Endodermal cell (in vitro differentiated cells): ENCODE data around the gene NR2C2AP. TPM values are rescaled to one million over a fixed set of nuclear protein-coding genes. Genes with fewer than 3 reads are reported as not detected.

Experiments
- DNase-seq: peaks from one replicate; pipeline ENCODE4 v3.0.0-alpha.2; 2017
- H3K27ac ChIP-seq: 2 replicates; pipeline ENCODE4 v1.5.1; 2013; ENCODE audit warnings: mild to moderate bottlenecking, low read depth, low read length, moderate library complexity
- H3K27me3 ChIP-seq: 2 replicates; pipeline ENCODE4 v1.6.1; 2013; ENCODE audit warnings: mild to moderate bottlenecking, low read length, moderate library complexity; ENCODE audit not compliant: insufficient read depth, control insufficient read depth, poor library complexity, severe bottlenecking
- H3K36me3 ChIP-seq: 2 replicates; pipeline ENCODE4 v1.7.0; 2013; ENCODE audit warnings: mild to moderate bottlenecking, low read length, moderate library complexity; ENCODE audit not compliant: control insufficient read depth, insufficient read depth
- H3K4me1 ChIP-seq: one replicate; pipeline ENCODE4 v1.7.0; 2013; ENCODE audit warnings: low read length; ENCODE audit not compliant: control insufficient read depth, insufficient read depth
- H3K4me3 ChIP-seq: 2 replicates; pipeline ENCODE4 v1.5.1; 2013; ENCODE audit warnings: mild to moderate bottlenecking, low read length, moderate library complexity
- H3K9ac ChIP-seq: 2 replicates; pipeline ENCODE4 v1.6.1; 2013; ENCODE audit warnings: mild to moderate bottlenecking, low read length, moderate library complexity; ENCODE audit not compliant: poor library complexity, severe bottlenecking; ENCODE audit errors: extremely low read depth
- H3K9me3 ChIP-seq: 2 replicates; pipeline ENCODE4 v1.6.1; 2013; ENCODE audit warnings: mild to moderate bottlenecking, low read length, moderate library complexity; ENCODE audit not compliant: control insufficient read depth
- H3K27ac Mint-ChIP-seq: 2 replicates; pipeline ENCODE4 v1.8.0; 2020; ENCODE audit warnings: mixed read lengths
- H3K27me3 Mint-ChIP-seq: 2 replicates; pipeline ENCODE4 v1.8.0; 2021; ENCODE audit warnings: mild to moderate bottlenecking, mixed read lengths; ENCODE audit not compliant: insufficient read depth
- H3K36me3 Mint-ChIP-seq: 2 replicates; pipeline ENCODE4 v1.8.0; 2020; ENCODE audit warnings: low read depth, mixed read lengths
- H3K4me1 Mint-ChIP-seq: 2 replicates; pipeline ENCODE4 v1.8.0; 2020; ENCODE audit warnings: mixed read lengths
- H3K4me3 Mint-ChIP-seq: 2 replicates; pipeline ENCODE4 v1.8.0; 2020; ENCODE audit warnings: mild to moderate bottlenecking, moderate library complexity, mixed read lengths
- H3K9me3 Mint-ChIP-seq: 2 replicates; pipeline ENCODE4 v1.8.0; 2020; ENCODE audit warnings: mild to moderate bottlenecking, mixed read lengths
- CTCF ChIP-seq: fragments of 200-600 bp; sonication (generic); conservative IDR thresholded peaks from 2 replicates; pipeline ENCODE4 v1.5.0; 2021; ENCODE audit warnings: antibody characterized with exemption, mild to moderate bottlenecking
- WGBS, 2 experiments: methylation state at CpG; one replicate each; pipeline versions ENCODE4 v1.1.5 to v1.1.7; 2013; ENCODE audit warnings: missing lambda C conversion rate in 2 of 2, mixed read lengths in 1 of 2; ENCODE audit not compliant: insufficient coverage in 1 of 2, insufficient read length in 1 of 2; 5-methylcytosine and 5-hydroxymethylcytosine counted together
- total RNA-seq, 2 donors: library from RNA; stranded (reverse); fragmentation: NEBNext Ultra II Directional in 1 of 2; extraction: Animal tissue kit (Norgen Biotek cat#: 25700) in 1 of 2; gene quantifications; 2 replicates in 1 of 2; 3 replicates in 1 of 2; pipeline ENCODE4 v1.2.1, GENCODE V29; 2021

The NR2C2AP gene
- total RNA-seq, 2 donors from 2014 or later, result 14.7 to 17.2 TPM

GRCh38 chr19:19152668-19153384 lies 50.4 kb downstream of the NR2C2AP start:
- Histone ChIP-seq H3K36me3 (no peaks in the 10 kb centered on the region), H3K4me1 (no peaks in the 10 kb centered on the region), H3K27ac (no peak overlapping the region), H3K4me3 (no peak overlapping the region), H3K9ac (no peak overlapping the region), H3K9me3 (no peaks in the 10 kb centered on the region), H3K27me3 (no peaks in the 10 kb centered on the region)
- Mint-ChIP-seq H3K27ac (no peak overlapping the region), H3K27me3 (peaks cover 15% of the 10 kb centered on the region), H3K4me1 (no peaks in the 10 kb centered on the region), H3K4me3 (no peak overlapping the region), H3K9me3 (peaks cover 6% of the 10 kb centered on the region), H3K36me3 (peaks cover 10% of the 10 kb centered on the region)
- no peak for TF ChIP-seq CTCF
- WGBS, 2 experiments, result 86 to 87% methylated on average over 3 to 12 of the region's 13 CpGs
- no peak for DNase-seq

- Mint-ChIP-seq H3K36me3 (peaks cover 10% of the 10 kb centered on the region), H3K27me3 (peaks cover 8% of the 10 kb centered on the region), H3K4me3 (no peak overlapping the region), H3K27ac (no peak overlapping the region), H3K4me1 (no peaks in the 10 kb centered on the region), H3K9me3 (peaks cover 6% of the 10 kb centered on the region)
- Histone ChIP-seq H3K27ac (no peak overlapping the region), H3K9me3 (no peaks in the 10 kb centered on the region), H3K4me3 (no peak overlapping the region), H3K36me3 (no peaks in the 10 kb centered on the region), H3K4me1 (no peaks in the 10 kb centered on the region), H3K27me3 (no peaks in the 10 kb centered on the region), H3K9ac (no peak overlapping the region)
- no peak for DNase-seq
- WGBS, 2 experiments, result 87 to 94% methylated on average over 7 to 11 of the region's 11 CpGs
- TF ChIP-seq CTCF, result no peak
These were observed 51.8 kb downstream of the NR2C2AP start for GRCh38 chr19:19151418-19151817.

Other genes starting within 250 kb of the NR2C2AP start
- 100 to 1,000 TPM; 121 to 157 TPM for gene SUGP2, start 169.9 kb downstream of the NR2C2AP start, total RNA-seq
- gene ARMC6, start 169.8 kb downstream of the NR2C2AP start, total RNA-seq, result 10 to 100 TPM; 26.1 to 37.8 TPM
- 1 to 10 TPM; 6.6 to 7.2 TPM for gene SLC25A42, start 139.4 kb downstream of the NR2C2AP start, total RNA-seq
- gene TMEM161A, start 64.9 kb downstream of the NR2C2AP start, total RNA-seq, result 10 to 100 TPM; 56.1 to 66.6 TPM
- gene MEF2B, start 33.2 kb downstream of the NR2C2AP start, total RNA-seq, result 1 to 10 TPM; 1.2 to 1.6 TPM
- 10 to 100 TPM; 22.6 to 34.3 TPM for gene BORCS8, start 11.3 kb downstream of the NR2C2AP start, total RNA-seq
- gene RFXANK, start 11.2 kb downstream of the NR2C2AP start, total RNA-seq, result 100 to 1,000 TPM; 117 to 122 TPM
- 1 to 10 TPM in 1 of 2 donors, under 1 TPM in 1; 0.77 to 4.2 TPM for gene NCAN, start 8.5 kb upstream of the NR2C2AP start, total RNA-seq
- gene TM6SF2, start 69.9 kb upstream of the NR2C2AP start, total RNA-seq, result 10 to 100 TPM in 1 of 2 donors, 1 to 10 TPM in 1; 8.2 to 13.1 TPM
- gene SUGP1, start 117.1 kb upstream of the NR2C2AP start, total RNA-seq, result 10 to 100 TPM; 72.2 to 75.5 TPM
- gene MAU2, start 117.4 kb upstream of the NR2C2AP start, total RNA-seq, result 10 to 100 TPM; 64.1 to 64.3 TPM
- gene GATAD2A, start 202.3 kb upstream of the NR2C2AP start, total RNA-seq, result 100 to 1,000 TPM; 115 to 126 TPM